ENCODE results near the gene SLC9A3.

Gene SLC9A3

DNA sequence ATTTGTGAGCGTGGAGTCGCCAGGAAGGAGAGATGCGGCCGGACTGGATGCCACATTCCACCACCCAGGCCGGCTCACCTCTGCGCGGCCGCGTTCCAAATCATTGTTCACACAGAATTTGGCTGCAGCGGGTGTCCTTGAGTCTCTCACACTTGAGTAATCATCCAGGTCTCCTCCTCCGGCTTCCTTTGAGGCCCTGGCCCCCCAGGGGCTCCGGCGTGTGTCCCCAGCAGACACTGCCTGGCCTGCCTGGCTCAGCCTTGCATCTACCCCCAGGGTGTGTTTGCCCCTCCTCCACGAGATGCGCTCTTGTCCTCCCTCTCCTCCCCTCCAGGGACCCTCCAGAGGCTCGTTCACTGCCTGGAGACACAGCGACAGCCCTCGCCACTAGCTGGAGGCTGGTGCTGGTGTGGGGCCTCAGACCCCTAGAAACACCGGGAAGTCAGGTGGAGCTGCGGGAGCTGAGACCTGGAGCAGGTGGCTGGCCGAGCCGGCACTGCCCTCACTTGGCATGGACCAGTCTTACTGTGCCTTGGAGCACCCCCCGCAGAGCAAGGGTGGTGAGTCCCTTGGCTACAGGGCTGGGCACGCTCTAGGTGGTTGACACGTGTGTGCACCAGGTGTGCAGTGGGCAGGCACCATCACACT lies 7.0 kb upstream of the SLC9A3 start:
- Mint-ChIP-seq H3K36me3 (no peaks in the 10 kb centered on the region), H3K27me3 (peaks cover 47 to 78% of the 10 kb centered on the region in 2 donors), H3K4me1 (peaks cover 29 to 49% of the 10 kb centered on the region in 2 donors), H3K4me3 (peak overlapping the region; percentile 25 to 44), H3K9me3 (no peaks in the 10 kb centered on the region), H3K27ac (no peak overlapping the region)
- DNase-seq, result no peak
- ATAC-seq (replicated peaks), result no peak

DNA sequence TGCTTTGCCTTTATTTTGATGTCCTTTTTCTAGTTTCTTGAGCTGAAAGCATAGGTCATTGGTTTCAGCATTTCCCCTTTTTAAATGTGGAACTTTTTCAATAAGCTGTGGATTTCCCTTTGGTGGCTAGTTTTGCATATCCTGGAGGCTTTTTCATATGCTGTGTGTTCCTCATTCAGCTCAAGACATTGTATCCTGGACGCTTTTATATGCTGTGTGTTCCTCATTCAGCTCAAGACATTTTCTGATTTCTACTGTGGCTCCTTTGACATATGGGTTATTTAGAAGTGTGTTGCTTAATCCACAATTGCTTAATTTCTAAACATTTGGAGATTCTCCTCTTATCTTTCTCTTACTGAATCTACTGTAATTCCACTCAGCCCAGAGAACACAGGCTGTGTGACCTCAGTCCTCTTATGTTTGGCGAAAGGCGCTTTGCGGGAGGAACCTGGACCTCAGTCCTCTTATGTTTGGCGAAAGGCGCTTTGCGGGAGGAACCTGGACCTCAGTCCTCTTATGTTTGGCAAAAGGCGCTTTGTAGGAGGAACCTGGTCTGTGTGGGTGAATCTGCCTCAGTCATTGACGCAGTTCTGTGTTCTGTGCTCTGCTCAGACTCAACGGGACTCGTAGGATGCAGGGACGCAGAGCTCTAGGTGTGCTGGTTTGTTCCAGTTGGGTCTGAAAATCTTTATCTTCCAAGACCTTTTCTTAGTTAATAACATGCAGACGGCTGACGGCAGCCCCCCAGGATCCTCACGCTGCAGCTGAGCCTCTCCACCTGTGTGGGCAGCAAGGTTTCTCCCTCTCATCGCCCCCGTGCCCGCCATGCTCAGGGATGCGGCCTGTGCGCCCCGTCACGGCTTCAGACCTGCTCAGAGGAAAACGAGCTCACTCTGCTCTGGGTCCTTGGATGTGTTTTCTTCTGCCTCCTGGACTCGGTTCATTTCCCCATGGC lies 6.0 kb upstream of the SLC9A3 start:
- DNase-seq, result no peak
- H3K36me3 Mint-ChIP-seq, result no peaks in the 10 kb centered on the region
- peak overlapping the region; percentile 66 for H3K27ac Mint-ChIP-seq
- ATAC-seq (replicated peaks), result peak; percentile 93 to 95
- peaks cover 32 to 53% of the 10 kb centered on the region in 2 donors for H3K4me1 Mint-ChIP-seq
- no peaks in the 10 kb centered on the region for H3K9me3 Mint-ChIP-seq
- peak overlapping the region; percentile 20 to 51 for H3K4me3 Mint-ChIP-seq
- H3K27me3 Mint-ChIP-seq, result peaks cover 54 to 79% of the 10 kb centered on the region in 2 donors

DNA sequence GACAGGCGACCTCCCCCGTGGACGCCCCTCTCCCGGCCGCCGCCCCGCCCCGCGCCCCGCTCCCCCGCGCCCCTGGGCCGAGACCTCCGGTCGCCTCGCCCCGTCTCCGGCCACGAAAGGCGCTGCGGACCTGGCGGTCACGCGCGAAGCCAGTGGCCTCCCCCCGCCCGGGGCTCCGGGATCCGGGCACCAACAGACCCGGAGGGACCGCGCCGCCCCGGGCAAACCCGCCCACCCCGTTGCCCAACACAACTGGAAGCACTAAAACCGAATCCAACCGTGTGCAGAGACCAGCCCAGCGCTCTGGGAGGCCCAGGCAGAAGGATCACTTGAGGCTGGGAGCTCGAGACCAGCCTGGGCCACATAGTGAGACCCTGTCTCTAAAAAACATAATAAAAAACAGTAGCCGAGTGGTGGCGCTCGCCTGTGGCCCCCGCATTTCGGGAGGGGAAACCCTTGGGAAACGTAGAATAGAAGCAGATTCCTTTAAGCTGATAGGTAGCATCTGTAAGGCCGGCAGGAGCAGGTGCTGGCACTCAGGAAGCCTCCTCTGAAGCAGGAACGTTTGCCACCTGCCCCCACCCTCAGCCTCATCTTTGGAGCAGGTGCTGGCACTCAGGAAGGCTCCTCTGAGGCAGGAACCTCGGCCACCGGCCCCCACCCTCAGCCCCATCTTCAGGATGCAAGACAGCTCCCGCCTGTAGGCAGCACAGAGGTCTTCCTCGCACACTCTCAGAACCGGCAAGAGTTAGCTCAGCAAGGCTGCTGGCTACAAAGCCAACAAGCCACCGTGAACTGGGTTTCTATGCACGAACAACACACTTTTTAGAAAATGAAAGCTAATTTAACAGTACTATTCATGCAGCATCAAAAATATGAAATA lies 4.6 kb upstream of the SLC9A3 start:
- peaks cover 56 to 72% of the 10 kb centered on the region in 2 donors for H3K27me3 Mint-ChIP-seq
- H3K4me3 Mint-ChIP-seq, result peak overlapping the region; percentile 36 to 67
- ATAC-seq (replicated peaks), result peak in 1 of 2 donors; percentile 29

DNA sequence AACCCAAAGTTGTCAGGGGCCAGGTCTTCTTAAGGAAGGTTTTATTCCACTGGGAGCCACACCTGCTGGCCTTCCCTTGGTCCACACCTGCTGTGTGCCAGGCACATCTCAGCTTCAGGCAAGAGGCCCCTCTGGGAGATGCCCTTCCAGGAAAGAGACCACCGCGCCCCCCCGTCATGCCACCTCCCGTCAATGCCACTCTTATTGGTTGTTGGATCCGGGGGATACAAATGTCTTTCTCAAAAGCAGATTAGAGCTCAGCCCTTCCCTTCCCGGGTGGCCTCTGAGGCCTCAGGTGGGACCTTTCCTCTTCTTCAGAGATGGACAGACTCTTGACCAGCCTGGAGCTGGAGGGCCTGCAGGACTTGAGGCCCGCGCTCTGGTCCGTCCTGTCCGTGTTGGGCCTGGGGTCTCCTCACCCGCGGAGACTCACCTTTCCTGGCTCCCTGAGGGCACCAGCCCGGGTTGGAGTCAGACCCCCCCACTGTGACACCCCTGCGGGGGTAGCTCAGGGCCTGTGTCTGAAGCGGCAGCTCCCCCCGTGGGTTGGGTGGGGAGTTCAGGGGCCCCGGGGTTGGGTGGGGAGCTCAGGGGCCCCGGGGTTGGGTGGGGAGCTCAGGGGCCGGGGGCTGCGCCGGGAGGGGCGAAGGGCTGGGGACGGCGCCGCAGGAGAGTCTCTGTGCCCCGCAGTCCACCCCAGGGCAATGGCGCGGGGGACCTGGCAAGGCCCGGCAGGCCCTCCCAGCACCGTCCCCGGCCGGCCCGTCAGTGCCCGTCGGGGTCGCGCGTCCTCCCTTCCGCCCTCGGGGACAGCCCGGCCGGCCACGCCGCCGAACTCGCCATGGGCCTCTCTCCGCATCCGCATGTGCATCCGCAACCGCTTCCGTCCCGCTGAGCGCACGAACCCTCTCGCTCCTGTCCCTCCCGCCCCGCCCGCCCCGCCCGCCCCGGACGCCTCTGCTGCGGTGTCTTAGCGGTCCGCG lies 3.7 kb upstream of the SLC9A3 start:
- Mint-ChIP-seq H3K4me1 (peaks cover 42 to 67% of the 10 kb centered on the region in 2 donors), H3K27me3 (peaks cover 55 to 71% of the 10 kb centered on the region in 2 donors), H3K9me3 (no peaks in the 10 kb centered on the region), H3K36me3 (no peaks in the 10 kb centered on the region), H3K27ac (no peak overlapping the region), H3K4me3 (peak overlapping the region in 1 of 2 donors; percentile 39)
- no peak for ATAC-seq (replicated peaks)
- DNase-seq, result no peak

More for the DNA sequence above, 4.6 kb upstream of the SLC9A3 start:
- no peaks in the 10 kb centered on the region for H3K36me3 Mint-ChIP-seq
- H3K27ac Mint-ChIP-seq, result no peak overlapping the region
- H3K9me3 Mint-ChIP-seq, result no peaks in the 10 kb centered on the region
- peaks cover 38 to 60% of the 10 kb centered on the region in 2 donors for H3K4me1 Mint-ChIP-seq
- no peak for DNase-seq

DNA sequence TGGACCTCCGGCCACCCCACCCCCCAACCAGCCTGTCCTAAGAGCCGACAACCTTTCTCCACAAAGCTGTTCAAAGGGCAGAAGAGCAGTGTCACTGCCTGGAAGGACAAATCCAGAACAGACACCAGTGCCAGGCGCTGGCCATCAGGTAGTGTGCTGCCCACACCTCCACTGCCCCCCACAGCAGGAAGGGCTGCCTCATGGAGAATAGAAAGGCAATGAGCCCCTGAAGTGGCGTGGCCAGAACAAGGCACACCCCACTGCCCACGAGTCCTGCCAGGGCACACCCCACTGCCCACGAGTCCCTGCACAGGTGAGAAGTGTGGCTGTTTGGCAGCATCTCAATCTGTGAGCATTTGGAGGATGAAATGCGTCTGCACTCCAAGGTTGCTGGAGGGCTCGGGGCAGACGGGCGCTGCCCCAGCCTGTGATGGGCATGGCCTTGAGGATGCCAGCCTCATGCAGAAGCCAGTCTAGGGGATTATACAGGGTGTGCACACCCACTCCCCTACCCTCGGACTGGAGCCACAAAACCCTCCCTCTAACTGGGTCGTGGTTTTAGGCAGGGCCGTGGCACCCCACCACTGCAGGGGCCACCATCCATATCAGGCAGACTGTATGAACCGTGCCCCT lies 2.3 kb upstream of the SLC9A3 start:
- H3K4me1 Mint-ChIP-seq, result peaks cover 39 to 67% of the 10 kb centered on the region in 2 donors
- H3K27me3 Mint-ChIP-seq, result peaks cover 56 to 73% of the 10 kb centered on the region in 2 donors
- H3K4me3 Mint-ChIP-seq, result no peak overlapping the region
- DNase-seq, result no peak
- no peaks in the 10 kb centered on the region for H3K9me3 Mint-ChIP-seq
- no peak overlapping the region for H3K27ac Mint-ChIP-seq
- ATAC-seq (replicated peaks), result no peak
- H3K36me3 Mint-ChIP-seq, result no peaks in the 10 kb centered on the region

DNA sequence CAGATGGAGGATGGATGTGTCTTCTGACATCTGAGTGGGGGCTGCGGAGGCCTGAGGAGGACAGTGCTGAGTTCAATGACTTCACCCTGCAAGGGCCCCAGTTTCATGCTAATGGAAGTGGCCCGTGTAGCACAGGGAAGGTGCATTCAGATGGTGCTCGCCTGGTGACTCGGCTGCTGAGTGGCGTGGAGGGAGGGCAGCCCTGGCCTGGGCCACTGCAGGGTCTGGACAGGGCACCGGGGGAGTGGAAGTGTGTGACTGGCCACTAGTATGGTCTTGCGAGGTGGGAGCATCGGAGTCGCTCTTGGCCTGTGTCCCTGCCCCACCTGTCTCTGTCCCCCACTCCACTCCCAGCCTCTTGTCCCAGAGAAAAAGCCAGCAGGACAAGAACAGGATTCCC lies 1.7 kb upstream of the SLC9A3 start:
- ATAC-seq (replicated peaks) (no peak), DNase-seq (no peak)
- Mint-ChIP-seq H3K4me1 (peaks cover 35 to 61% of the 10 kb centered on the region in 2 donors), H3K27me3 (peaks cover 58 to 76% of the 10 kb centered on the region in 2 donors), H3K9me3 (no peaks in the 10 kb centered on the region), H3K27ac (no peak overlapping the region), H3K4me3 (no peak overlapping the region), H3K36me3 (no peaks in the 10 kb centered on the region)

DNA sequence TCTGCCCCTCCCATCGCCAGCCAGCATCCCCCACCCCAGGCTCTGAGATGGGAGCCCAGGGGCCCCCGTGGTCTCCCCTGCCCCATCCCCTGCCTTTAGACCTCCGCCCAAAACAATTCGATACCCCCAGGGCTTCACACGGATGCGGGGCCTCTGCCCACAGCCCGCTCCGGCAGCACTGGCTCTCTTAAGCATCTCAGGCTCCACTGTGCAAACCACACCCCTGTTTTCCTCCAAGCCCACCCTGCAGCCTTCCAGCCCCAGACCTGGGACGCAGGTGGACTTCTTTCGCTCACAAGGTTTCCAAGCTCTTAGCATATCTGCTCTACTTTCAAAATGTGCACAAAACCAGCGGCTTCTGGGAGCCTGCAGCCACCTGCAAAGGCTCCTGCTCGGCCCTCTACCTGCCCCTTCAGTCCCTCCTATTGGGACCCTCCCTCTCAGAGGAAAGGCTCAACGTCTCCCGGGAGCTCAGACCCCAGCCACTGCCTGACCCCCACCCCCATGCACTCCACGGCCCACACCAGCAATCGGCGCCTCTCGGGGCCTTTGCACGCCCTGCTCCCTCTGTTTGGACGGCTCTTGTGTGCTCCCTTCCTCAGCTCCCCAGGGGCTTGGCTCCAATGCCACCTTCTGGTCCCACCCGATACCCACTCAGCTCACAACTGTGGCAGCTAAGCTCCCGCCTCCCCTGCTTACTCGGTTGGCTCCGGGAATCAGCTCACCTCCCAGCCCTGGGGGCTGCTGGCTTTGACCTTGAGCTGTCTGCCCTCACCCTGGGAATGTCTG lies 918 bp upstream of the SLC9A3 start:
- H3K9me3 Mint-ChIP-seq, result no peaks in the 10 kb centered on the region
- H3K27ac Mint-ChIP-seq, result peak overlapping the region; percentile 68
- peak overlapping the region; percentile 44 to 61 for H3K4me3 Mint-ChIP-seq
- peaks cover 28 to 53% of the 10 kb centered on the region in 2 donors for H3K4me1 Mint-ChIP-seq
- DNase-seq (no peak), ATAC-seq (replicated peaks) (no peak)
- no peaks in the 10 kb centered on the region for H3K36me3 Mint-ChIP-seq
- H3K27me3 Mint-ChIP-seq, result peaks cover 59 to 78% of the 10 kb centered on the region in 2 donors

DNA sequence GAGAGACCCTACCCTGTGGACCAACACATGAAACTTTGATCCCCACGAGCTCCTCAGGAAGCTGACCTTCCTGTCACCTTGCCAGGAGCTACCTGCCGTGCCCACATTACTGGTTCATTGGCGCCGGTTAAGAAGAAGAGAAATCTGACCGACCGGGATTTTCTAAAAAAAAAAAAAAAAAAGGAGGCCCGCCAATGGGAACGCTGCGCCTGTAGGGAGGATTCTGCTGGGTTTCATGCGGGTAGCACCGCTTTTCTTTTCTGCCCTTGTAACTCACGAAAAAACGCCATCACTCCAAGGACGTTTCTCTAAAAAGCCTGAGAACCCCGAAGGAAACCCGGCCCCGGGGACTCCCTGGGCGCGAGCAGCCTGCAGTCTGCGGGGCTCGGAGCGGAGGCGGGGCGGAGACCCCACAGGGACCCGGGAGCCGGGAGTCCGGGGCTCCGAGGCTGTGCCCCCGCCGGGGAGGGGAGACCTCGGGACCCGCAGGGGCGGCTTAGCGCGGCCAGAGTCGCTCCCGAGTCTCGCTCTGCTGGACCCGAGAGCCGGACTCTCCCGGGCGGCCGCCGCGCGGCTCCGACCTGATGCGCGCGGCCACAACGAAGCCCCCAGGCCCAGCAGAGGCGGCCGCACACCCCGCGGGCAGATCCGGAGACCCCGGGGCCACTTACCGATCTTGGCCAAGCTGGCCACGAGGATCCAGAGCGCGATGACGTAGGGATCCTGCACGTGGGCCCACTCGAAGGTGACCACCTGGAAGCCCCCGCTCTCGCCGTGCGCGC lies 617 bp downstream of the SLC9A3 start:
- Mint-ChIP-seq H3K27me3 (peaks cover 64 to 84% of the 10 kb centered on the region in 2 donors), H3K36me3 (no peaks in the 10 kb centered on the region), H3K4me3 (peak overlapping the region in 1 of 2 donors; percentile 43), H3K9me3 (no peaks in the 10 kb centered on the region), H3K27ac (peak overlapping the region; percentile 37), H3K4me1 (peaks cover 16 to 38% of the 10 kb centered on the region in 2 donors)
- DNase-seq (no peak), ATAC-seq (replicated peaks) (no peak)

DNA sequence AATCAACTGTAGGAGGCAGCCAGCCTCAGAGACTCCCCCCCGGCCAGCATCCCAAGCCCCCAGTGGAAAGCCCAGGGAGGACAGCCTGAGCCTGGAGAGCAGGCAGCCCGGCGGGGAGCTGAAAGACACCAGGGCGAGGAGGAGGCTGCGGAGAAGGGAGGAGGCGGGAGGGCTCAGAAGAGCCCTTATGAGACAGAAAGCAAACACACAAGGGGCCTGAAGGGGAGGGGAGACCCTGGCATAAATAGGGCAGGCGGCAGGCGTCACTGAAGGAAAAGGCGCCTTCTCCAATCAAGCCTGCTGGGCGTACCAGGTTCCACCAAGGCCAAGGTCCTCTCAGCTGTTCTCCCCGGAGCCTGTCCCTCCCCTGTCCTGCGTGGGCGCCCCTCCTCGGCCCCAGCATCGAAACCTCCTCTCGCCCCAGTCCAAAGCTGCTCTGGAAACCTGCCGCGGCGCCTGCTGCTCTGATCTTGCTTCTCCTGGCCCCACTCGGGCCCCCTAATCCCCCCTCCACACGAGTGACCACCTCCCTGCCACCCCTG lies 1.3 kb downstream of the SLC9A3 start:
- H3K27ac Mint-ChIP-seq, result no peak overlapping the region
- peak overlapping the region; percentile 19 to 43 for H3K4me3 Mint-ChIP-seq
- peaks cover 0 to under 1% of the 10 kb centered on the region in 2 donors for H3K9me3 Mint-ChIP-seq
- H3K4me1 Mint-ChIP-seq, result peaks cover 16 to 37% of the 10 kb centered on the region in 2 donors
- DNase-seq (no peak), ATAC-seq (replicated peaks) (no peak)
- H3K36me3 Mint-ChIP-seq, result peaks cover 0 to under 1% of the 10 kb centered on the region in 2 donors
- H3K27me3 Mint-ChIP-seq, result peaks cover 66 to 84% of the 10 kb centered on the region in 2 donors

DNA sequence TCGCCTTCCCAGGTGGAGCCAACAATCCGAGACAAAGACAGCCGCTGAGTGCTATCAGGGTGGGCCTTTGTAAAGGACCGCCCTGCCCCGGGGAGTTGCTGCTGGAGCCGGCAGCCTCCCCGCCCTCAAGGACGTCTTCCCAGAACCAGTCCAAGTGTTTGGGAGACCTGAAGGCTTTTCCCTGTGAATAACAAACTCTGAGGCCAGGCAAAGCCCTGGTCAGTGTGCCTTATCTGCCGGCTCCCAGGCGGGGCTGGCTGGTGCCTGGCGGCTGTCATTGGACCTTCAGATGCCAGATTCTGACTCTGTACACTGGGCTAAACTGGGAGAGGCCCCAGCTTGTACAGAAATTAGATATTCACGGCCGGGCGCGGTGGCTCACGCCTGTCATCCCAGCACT lies 2.1 kb downstream of the SLC9A3 start:
- Mint-ChIP-seq H3K9me3 (peaks cover 7 to 9% of the 10 kb centered on the region in 2 donors), H3K27ac (no peak overlapping the region), H3K36me3 (peaks cover 1 to 4% of the 10 kb centered on the region in 2 donors), H3K4me1 (peaks cover 16 to 29% of the 10 kb centered on the region in 2 donors), H3K27me3 (peaks cover 68 to 85% of the 10 kb centered on the region in 2 donors), H3K4me3 (no peak overlapping the region)
- ATAC-seq (replicated peaks) (no peak), DNase-seq (no peak)

DNA sequence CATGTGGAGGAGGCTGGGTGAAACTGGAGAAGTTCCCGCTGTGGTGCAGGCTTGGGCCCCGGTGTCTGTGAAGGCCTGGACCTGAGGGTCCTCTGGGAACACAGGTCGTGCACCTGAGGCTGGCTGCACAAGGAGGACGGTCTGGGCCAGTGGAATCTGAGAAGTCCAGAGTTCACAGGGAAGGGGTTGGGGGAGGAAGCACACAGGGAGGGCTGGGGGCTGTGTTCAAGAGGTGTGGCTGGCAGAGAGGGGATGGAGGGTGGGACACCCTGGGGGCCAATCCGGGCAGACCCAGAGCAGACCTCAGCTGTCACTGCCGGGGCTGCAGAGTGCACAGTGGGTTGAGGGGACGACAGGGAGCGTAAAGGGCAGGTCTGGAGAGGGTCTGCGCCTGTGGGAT lies 2.6 kb downstream of the SLC9A3 start:
- Mint-ChIP-seq H3K27ac (no peak overlapping the region), H3K36me3 (peaks cover 1 to 4% of the 10 kb centered on the region in 2 donors), H3K27me3 (peaks cover 68 to 85% of the 10 kb centered on the region in 2 donors)

More for the DNA sequence above, 2.6 kb downstream of the SLC9A3 start:
- peaks cover 13 to 25% of the 10 kb centered on the region in 2 donors for H3K4me1 Mint-ChIP-seq
- DNase-seq, result no peak
- no peak for ATAC-seq (replicated peaks)
- no peak overlapping the region for H3K4me3 Mint-ChIP-seq
- H3K9me3 Mint-ChIP-seq, result peaks cover 9 to 12% of the 10 kb centered on the region in 2 donors
